Hematopoietic multipotent progenitor cell treated with erythropoietin and hydrocortisone succinate and interleukin-3 and kit ligand, for 15 days (in vitro differentiated cells): ENCODE results near the gene SMURF2.

Source experiments
- DNase-seq: peaks from one replicate; pipeline ENCODE4 v3.0.0-alpha.2; 2015; ENCODE audit warnings: low spot score

Gene SMURF2

DNA sequence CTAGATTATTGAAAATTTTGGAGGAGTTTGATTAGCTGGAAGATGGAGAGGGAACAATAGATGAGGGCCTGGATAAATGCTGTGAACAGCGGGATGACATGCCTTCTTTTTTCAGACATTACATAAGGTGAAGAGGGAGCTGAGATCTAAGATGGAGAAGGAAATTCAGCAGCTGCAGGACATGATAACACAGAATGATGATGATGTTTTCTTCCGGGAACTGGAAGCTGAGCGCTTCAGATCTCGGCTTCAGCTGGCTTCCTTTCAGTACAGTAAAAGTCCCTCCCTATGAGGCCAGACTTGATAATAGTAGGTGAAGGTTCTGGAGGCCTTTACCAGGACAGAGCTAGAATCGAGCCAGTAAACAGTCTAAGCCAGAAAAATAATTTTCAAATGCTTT is 124.6 kb downstream of the SMURF2 start:
- DNase-seq: peak; percentile 64

DNA sequence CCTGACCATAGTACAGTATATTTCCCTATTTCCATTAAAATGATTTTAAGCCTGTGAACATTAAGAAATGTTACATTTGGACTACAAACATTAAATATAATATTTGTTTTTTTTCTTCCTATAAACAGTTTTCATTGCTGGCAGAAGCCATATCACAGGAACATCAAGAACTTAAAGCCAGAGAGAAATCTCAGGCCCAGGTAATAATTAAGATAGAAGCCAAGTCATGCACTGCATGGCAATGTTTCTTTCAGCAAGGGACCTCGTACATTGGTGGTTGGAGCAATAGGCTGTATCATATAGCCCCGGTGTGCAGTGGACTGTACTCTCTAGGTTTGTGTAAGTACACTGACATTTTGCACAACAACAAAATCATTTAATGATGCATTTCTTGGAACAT is 125.2 kb downstream of the SMURF2 start:
- no peak for DNase-seq

DNA sequence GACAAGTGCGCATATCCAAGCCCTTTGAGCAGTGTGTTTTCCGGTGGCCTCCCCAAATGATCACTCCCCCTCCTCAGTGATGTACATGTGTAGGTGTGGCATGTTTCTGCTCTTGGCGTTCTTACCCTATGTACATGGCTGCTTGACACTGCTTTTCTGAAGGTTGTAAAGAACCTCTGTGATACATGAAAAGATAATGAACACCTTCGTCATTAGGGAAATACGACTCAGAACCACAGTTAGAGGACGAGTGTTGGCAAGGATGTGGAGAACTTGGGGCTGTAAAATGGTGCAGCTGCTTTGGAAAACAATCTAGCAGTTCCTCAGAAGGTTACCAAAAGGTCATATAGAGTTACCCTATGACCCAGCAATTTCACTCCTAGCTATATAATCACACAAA is 126.8 kb downstream of the SMURF2 start:
- DNase-seq: no peak

DNA sequence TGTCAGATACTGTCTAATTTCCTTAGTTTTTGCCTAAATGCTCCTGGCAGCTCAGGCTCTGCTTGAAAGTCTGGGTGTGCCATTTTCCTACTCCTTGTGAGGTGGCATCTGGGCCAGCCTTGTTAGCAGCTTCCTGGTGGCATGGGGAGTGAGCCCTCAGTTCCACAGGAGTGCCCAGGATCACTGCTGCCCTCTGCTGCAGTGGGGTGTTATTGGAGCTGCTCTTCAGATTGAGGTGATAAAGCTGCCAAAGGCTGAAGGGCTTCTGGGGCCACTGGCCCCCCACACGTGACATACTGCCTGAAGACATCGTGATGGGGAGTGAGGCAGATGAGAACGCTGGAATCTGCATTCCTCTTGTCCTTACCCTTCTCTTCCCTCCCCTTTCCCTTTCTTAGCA is 127.9 kb downstream of the SMURF2 start:
- DNase-seq: peak; percentile 33

DNA sequence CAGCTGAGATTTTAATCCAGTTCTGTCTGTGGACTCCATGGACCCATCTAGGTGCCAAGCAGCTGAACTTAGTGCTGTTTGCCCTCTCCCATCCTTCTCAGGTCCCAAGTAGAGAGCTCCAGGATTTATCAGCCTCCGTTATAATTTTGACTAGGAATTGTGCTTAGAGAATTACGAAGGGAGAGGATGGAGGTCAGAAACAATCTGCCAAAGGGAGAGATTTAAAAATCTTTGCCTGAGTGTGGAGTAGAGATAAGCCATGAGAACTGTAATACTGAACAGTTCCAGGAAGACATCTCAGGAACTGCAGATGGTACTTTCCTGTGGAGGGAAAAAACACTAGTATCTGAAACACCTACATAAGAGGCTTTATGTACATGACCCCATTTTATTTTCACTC is 128.3 kb downstream of the SMURF2 start:
- DNase-seq: peak; percentile 47

DNA sequence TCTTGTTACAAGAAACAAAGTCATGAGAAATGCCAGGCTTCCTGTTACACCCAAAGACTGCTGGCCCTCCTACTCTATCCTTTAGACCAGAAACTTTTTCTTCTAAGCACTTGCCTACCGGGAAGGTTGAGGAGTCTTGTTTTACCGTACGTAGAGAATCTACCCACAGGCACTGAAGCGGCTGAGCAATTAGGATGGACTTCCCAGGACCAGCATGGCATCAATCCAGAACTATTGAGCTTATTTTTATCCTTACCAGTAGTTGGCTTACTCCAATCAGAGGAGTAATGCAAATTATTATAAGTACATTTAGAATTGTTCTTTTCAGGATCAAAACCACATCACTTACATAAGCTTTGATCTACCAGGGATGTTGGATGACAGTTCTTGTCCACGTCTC is 129.7 kb downstream of the SMURF2 start:
- no peak for DNase-seq

DNA sequence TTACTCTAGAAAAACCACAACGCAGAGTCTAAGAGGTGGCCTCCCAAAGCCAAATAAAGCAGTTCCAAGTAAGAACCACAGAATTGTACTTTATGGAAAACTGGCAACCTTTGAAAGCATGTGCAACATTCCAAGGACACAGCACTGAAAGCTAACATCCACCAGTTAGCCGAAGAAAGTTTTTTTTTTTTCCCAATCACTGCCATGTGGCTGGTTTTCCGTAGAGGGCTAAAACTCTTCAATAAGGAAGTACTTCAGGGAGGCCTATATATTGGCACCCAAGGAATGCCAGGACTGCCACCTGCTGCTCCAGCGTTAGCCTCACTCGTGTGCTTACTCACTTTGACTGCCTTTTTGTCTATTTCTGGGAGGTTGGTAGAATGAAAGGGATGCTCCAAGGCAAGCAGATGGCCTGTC is 130.1 kb downstream of the SMURF2 start:
- DNase-seq: no peak

DNA sequence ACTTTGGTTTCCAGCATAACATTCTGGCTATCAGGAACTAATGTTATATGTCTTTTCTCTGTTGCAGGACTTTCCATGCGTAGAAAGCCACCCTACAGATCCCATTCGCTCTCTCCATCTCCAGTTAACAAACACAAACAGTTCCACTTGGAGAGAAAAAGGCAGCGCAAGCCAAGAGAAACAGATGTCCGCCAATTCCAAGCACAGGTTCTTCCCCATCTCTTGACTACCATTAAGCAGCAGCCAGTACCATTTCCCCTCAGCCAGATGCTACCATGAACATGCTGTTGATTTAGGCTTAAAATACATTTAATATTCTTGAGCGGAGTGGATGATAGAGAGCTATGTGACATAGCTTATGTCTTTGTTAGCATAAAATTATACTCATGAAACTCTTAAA is 132.9 kb downstream of the SMURF2 start:
- no peak for DNase-seq

DNA sequence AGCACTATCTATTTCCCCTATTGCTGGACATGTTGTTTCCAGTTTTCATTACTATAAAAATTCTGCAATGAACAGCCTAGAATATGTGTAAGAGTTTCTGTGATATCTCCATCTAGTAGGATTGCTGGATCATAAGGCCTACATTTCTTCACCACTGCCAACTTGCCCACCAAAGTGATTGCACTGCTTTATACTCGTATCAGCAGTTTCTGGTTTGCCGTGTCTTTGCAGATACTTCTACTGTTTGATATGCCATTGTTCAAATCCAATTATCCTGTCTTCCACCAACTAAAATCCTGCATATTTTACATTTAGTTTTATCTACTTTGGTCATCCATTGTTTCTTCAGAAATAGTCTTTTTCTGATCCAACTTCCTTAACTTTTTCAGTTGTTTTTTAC is 134.2 kb downstream of the SMURF2 start:
- DNase-seq: no peak

DNA sequence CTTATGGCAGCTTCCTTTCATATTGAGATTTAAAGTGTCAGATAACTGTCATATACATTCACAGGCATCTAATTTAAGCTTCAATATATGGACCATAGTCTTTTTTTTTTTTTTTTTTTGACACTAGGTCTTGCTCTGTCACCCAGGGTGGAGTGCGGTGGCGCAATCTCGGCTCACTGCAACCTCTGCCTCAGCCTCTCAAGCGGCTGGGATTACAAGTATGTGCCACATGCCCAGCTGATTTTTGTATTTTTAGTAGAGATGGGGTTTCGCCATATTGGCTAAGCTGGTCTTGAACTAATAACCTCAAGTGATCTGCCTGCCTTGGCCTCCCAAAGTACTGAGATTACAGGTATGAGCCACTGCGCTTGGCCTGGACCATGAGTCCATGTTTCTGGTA is 141.7 kb downstream of the SMURF2 start:
- DNase-seq: no peak

DNA sequence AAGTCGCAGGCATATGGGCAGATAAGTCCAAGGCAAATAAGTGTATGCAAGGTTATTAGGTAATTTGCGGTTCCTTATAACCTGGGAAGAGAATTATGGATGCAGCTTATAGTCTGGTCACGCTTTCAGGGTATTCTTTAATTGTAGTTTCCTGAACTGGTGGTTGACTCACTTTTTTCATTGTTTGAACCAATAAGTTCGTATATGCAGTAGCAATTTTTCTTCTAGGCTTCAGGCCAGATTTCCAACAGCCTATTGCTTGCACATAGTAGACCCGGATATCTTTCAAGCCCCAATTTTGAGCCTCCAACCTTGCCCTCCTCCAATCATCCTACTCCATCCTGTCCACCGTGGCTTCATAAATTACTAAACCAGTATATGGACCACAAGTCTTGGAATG is 142.5 kb downstream of the SMURF2 start:
- no peak for DNase-seq

DNA sequence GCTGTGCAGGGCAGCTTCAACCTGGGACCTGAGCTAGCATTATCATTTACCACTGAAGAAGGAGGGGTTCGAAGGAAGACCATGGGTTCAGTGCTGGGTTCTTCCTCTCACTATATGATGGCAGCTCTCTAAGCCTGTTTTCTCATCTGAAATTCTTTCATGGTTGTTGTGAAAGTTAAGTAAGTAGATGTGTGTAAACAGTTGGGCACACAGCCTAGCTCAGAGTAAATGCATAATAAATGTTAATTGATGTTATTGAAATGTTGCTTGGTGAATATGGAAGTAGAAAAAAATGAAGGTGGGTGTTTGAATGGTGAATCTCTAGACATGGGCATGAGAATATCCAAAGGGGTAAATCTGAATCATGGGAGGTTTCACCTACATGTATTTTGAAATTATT is 146.3 kb downstream of the SMURF2 start:
- DNase-seq: no peak

DNA sequence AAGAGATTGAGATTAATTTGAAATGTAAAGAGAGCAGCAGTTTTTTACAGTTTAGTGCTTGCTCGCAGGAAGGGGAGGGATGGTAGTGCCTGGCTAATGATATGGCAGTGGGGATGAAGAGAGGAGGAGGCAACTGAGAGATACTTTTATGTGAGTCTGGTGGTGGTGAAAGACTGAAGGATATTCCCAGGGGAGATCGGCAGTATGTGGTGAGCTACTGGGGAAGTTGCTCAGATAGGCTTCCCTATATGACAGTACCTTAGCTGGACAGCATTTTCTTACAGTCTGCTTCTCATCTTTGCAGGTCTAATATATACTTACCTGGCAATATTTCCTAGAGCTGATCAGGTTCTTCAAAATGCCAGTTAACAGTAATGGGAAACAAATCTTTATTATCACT is 146.7 kb downstream of the SMURF2 start:
- no peak for DNase-seq

DNA sequence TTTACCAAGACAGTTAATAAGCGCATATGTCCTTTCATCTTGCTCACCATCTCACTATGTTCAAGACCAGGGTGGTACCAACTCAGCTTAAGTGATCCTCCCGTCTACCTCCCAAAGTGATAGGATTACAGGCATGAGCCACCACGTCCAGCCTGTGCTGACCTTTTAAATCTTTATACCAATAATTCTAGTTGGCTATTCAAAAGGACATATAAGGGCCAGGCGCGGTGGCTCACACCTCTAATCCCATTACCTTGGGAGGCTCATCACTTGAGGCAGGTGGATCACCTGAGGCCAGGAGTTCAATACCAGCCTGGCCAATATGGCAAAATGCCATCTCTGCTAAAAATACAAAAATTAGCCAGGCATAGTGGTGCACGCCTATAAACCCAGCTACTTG is 152.9 kb downstream of the SMURF2 start:
- no peak for DNase-seq

DNA sequence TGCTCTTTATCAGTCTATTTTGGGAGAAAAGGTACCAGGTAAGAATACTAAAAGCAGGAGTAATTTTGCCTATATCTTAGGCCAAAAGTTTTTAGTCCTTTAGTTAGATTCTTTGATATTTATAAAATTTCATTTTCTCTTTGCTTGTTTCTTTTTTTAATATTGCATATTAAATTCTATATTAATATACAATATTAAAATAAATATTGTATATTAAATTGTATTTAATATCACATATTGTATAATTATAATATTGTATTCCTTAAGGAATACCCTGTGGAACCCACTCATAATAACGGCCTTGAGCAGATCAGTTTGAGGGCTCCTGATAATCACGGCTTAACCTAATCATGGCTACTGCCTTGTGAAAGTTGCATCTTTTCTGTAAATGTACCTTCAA is 153.4 kb downstream of the SMURF2 start:
- DNase-seq: no peak

DNA sequence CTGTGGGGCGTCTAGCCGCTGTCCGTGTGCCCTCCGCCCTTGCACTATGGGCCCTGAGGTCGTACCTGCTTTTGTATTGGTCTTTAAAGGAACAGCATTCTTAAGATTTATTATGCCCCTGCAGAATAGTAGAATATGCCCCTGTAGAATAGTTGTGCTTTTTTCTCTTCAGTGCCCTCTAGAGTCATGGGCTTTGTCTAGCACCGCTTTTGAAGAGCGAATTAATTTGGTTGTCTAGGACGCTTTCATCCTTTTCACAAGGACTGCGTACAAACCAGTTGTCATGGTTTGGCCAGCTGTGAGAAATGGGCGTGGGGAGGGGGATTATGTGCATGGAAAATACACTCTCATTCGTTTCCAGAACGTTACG is 154.7 kb downstream of the SMURF2 start:
- peak; percentile 69 for DNase-seq

DNA sequence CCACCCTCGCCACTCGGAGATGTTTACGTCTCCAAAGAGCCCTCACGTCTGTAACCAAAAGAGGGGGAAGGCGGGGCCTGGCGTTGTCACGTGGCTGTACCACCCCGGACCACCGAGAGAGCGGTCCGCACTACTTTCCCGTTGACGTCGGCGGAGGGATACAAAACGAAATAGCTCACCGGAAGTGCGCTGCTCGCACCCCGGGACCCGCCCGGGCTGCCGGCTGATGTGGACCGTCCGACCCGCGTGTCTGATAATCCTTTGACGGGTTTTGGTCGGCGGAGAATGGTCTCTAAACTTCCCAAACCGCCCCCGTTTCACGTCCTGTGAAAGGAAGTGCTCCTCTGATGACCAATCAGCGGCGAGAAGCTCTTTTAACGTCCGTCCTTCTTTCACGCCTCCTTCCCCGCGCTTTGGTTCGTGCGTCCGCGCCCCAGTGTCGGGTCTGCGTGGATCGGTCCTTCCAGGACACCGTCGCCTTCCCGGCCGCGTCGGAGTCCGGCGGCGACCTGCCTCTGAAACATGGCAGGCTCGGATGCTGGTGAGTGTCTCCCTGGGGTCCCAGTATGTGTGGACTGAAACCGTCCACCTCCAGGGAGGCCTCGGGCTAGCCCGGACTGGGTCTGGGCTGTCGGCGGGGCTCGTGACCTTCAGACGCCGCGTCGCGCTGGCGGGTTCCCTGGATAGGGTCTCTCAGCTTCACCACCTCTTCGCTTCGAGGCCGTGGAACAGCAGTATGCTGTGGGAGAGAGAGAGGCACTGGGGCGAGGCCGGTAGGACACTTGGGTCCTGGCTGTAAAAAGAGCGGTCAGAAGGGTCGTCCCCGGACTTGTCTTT is 155.3 kb downstream of the SMURF2 start, which contains the start of gene CEP95:
Gene CEP95, plus strand, starts transcription at position 402 of the 837 bp plus-strand sequence. Its CDS starts 121 bp downstream, at position 523.
- DNase-seq: peak; percentile 93

DNA sequence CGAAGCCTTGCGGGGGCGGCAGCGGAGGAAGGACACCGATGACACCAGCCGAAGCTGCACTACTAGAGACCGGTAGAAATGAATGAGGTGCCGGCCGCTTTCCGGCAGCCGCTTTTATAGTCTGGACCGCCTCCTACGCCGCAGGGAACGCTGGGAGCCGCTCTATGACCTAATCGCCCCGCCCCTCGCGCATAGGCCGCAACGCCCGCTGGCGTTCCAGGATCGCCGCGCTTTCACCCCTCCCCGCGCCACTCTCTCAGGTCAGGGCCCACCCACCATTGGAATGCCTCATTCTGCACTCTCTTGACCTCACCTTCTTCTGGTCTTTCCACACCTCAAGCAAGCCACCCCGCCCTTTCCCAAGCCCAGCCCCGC is 155.9 kb downstream of the SMURF2 start, which contains the start of gene DDX5:
Gene DDX5, minus strand, starts transcription at position 89 of the 375 bp plus-strand sequence. CDS start 170 bp downstream, outside the sequence.
- DNase-seq: peak; percentile 98

DNA sequence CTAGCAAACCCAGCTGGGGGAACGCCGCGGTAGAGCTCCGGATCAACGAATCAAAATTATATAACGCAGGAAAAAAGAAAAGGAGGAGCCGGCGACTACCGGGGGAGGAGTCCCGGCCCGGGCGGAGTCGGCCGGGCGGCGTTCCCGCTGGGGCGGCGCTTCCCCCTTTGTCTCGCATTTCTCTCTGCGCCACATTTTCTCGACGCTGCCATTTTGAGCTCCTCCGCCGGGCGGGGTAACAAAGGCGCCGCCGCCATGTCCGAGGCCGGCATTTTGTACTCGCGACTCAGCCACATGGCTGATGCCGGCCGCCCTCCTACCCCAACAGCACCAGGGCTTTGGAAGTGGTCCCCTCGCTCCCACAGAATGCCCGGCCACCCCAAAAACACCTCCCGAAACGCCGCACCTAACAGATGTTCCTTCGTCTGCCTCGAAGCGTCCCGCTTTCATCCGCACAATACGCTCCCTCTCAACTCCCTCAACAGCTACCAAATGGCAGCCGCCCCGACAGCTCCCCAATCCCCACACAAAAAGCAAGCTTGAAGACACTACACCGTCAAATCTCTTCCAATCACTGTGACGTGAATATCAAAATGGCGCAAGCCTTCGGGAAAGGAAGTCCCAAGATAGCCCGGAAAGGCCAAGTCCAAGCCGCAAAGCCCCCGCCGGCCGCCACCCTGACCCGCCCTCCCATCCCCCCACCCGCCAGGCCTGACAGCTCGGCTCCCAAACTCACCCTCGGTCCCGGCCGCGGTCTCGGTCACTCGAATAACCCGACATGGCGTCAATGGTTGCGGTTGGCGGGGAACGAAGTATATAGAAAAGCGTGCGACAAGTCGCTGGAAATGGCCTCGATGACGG is 156.5 kb downstream of the SMURF2 start:
- peak; percentile 89 for DNase-seq

DNA sequence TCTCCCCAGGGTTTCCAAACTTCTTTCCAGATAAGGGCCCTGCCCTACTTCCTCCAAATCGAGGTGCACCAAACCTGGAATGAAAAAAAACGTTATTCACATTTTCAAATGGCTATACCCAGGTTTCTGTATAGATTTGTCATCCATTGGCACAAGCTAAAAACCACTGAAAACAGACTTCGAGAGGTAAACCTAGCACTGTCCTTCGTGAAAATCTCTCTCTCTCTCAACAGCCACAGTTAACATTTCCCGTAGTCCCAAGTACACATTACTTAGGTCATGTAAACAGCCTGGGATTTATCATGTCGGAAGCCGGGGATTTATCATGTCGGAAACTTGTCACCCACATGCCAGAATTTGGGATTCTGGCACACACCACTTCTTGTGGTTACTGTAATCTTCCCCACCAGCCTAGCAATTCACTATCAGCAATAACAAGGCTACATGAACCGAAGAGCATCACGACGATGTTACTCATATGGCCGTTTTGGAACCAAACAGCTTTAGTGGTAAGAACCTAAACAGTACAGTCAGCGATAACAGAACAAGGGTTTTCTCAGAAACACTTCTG is 157.3 kb downstream of the SMURF2 start:
- no peak for DNase-seq

DNA sequence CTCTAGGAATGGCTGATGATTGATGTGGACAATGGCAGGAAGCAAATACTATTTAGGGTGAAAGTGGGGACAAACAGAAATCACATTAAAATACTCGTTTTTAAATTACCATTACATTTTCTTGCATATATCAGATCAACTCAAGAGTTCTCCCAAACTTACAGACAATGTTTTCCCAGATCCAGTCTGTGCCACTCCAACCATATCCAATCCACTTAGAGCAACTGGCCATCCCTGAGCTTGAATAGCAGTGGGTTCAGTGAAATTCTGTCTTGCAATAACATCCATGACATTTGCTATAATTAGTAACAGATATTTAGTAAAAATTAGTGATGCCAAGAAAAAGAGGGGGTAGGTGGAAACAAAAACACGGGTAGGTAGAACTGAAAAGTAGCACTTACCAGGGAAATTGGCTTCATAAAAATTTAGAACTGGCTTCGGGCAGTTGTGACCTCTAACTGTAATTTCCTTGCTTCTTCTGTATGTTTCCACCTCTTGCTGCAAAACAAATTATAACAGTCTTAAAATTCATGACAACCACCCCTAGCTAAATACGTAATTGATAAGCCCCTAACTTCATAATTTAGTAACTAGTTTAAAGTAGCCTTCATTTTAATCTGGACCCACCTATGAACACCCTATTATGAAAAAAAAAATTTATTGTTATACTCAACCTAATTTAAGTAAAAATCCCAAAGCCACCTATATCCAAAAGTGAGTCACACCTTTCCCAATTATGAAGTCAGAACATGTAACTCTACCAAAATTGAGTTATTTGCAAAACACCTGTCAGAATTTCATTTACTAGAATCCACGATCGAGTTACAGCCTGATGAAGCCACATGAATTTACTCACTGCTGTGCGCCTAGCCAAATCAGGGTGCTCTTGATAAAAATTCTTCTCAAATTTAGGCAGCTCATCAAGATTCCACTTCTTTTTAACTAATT is 158.0 kb downstream of the SMURF2 start:
- DNase-seq: no peak

DNA sequence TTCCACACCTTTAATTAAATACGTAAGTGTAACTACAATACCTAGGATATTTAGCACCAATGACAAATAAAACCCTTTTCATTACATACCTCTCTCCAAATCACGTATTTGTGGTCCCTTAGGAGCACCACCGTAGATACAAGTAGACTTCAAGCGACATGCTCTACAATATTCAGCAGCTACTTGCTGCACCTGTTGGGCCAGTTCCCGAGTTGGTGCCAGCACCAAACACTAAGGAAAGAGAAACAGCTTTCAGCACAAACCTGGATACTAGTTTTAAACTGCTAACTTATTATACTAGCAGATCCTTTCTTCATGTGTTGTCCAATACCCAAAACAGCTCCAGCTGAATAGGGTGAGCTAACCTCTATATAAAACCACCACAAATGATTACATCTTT is 158.8 kb downstream of the SMURF2 start:
- DNase-seq: no peak
